TTC549 (cell line): Measurements from ENCODE around the gene SRSF9.
A peak's percentile ranks its signal among the peaks of the same experiment; 100 is the strongest.
"Not testable (repeated sequence)": the region's sequence is repeated elsewhere in the genome, so short reads cannot be mapped to it uniquely, and the experiment has no call there.

Experiments used
- FAIRE-seq: peaks from 2 replicates; lab custom pipeline; 2012; peaks lifted over from hg19 to GRCh38; lab: Jason Lieb, UNC

The SRSF9 gene

GRCh38 chr12:120447992-120448391, 21.6 kb downstream of the SRSF9 start:
- FAIRE-seq, result no peak

- not testable (repeated sequence) for FAIRE-seq
Observed at GRCh38 chr12:120446844-120447178, 22.7 kb downstream of the SRSF9 start.

DNA sequence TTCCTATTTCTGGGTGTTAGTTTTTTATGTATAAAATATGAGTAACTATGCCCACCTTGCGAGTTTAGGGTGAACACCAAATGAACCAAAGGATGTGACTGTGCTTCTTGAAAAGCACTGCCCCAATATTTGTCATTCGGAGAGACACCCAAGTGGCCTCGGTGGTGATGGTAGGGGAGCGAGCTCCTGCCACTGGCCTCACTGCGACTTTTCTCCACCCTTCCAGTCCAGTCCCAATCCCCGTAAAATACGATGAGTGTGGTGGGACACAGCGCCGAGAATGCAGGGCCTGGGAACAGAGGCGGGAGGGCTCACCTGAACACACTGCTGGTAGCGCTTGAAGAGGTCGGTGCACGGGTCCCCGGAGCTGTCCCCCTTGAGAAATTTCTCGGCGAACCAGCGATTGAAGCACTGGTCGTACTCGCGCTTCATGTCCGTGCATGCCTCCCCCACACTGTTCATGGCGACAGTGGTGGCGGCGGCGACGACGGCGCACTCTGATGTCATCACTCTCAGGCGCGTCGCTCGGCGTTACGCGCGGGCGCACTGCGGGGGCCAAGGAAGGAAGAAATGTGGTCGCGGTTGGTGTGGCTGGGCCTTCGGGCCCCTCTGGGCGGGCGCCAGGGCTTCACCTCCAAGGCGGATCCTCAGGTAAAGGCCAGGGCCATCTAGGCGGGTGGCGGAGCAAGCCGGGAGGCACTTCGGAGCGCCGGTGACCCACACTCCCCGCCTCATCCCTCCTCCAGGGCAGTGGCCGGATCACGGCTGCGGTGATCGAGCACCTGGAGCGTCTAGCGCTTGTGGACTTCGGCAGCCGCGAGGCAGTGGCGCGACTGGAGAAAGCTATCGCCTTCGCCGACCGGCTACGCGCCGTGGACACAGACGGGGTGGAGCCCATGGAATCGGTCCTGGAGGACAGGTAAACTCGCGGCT, 23.4 kb downstream of the SRSF9 start, which contains the start of the genes GATC and TRIAP1:
Gene GATC, plus strand, starts transcription at position 534 of the 933 bp plus-strand sequence. Its CDS starts 37 bp downstream, at position 571.
Gene TRIAP1, minus strand, starts transcription at position 474 of the 933 bp plus-strand sequence. Its CDS starts 12 bp downstream, at position 462.
- FAIRE-seq, result no peak

DNA sequence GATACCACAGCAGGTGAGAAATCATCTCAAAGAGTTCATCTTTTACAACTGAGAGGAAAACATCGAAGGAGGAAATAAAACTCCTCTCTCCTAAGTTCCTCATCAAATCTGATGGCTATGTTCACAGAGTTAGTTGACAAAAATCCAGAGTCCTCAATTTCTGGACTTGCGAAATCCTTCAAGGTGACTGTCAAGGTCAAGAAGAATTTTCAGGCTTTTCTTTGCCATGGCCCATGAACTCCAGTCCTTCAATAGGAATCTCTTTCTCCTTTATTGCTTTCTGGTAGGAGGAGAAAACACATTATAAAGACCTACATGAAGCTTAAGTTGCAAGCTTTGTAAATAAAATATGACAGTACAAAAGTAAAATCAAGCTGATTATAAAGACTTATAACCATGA, 24.9 kb downstream of the SRSF9 start:
- FAIRE-seq, result no peak

DNA sequence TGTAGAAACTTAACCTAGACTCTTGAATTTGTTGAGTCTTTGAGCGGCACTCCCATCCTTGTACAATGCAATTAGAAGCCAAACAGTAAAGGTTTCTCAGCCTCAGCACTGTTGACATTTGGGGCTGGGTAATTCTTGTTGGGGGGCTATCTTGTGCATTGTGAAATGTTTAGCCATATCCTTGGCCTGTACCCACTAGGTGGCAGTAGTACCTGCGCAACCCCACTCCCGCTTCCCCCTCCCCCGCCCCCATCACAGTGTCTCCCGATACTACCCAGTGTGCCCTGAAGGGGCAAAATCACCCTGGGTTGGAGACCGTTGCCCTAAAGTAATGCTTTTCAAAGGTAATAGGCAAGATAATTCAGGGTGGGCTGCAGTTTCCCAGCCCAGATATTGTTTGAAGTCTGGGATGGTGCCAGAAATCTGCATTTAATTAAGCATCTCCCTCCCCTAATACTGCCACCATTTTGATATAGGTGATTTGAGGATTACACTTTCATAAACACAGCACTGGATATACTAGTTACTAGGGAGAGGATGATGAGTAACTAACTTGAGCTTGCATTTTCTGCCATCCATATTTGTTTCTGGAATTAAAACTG, 29.8 kb downstream of the SRSF9 start:
- no peak for FAIRE-seq

DNA sequence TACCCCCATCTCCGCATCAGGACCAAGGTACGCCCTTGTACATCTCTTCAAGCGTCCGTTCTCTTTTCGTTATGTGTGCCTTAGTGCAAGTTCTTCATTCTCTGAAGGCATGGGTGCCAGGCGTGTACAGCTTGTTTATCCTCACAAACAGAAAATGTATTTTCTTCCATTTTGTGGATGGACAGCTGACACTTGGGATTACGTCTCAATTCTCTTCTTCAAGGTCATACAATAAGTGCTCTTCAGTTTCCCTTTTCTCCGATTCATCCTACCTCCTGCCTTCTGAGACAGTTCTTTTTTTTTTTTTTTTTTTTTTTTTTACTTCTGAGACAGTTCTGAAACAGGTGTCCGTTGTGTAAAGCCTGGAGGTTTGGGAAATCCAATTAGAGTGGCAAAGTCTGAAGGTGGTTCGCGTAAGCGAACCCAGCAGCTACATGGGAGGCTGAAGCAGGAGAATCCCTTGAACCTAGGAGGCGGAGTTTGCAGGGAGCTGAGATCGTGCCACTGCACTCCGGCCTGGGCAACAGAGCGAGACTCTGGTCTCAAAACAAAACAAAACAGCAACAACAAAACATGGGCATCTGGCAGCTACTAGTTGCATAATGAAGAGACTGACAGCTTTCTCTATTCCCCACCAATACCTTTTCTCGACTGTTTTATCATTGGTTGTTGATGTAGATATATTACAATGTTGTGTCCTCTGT, 30.9 kb downstream of the SRSF9 start:
- FAIRE-seq, result no peak

DNA sequence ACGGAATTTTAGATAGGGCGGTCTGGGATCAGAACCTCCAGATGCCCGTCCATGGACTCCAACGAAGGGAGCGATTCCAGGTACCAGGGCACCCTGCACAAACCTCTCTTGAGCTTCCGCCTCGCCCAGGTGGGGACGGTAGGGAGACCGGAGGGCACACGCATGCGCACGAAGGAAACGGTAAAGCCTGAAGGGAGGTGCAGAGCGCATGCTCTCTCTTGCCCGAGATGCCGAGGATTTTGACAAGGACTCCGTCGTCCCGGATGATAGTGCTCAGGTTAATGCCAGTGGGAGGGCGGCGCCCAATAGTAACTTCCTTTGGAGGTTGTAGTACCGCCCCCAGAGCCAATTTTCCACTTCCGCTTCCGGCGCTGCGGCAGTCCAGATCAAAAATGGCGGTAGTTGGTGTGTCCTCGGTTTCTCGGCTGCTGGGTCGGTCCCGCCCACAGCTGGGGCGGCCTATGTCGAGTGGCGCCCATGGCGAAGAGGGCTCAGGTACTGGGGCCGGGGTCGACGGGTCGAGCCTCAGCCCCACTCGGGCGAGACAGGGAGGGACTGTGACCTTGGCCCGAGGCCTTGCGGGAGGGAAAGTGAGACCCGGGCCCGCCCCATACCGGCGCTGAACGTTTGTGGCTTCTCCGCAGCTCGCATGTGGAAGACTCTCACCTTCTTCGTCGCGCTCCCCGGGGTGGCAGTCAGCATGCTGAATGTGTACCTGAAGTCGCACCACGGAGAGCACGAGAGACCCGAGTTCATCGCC, 31.6 kb downstream of the SRSF9 start, which contains the start of gene COX6A1:
Gene COX6A1, plus strand, starts transcription at position 379 of the 760 bp plus-strand sequence. Its CDS starts 14 bp downstream, at position 393.
- peak; percentile 82 for FAIRE-seq

GRCh38 chr12:120432772-120433525, 36.6 kb downstream of the SRSF9 start:
- no peak for FAIRE-seq

DNA sequence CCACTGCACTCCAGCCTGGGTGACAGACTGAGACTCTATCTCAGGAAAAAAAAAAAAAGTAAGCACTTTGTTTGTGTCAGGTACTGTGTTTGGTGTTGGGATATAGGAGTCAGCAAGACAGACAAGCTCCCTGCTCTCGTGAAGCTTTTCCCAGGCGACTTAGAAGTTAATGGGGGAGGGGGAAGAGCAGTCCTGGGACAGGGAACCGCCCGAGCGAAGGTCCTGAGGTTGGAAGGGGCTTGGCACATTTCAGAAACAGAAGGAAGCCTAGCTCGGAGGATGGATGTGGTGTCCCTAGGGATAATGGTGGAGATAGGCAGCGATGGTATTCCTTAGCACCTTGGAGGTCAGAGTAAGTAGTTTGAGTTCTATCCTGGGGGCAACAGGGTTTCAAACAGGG, 40.2 kb downstream of the SRSF9 start:
- FAIRE-seq, result no peak

DNA sequence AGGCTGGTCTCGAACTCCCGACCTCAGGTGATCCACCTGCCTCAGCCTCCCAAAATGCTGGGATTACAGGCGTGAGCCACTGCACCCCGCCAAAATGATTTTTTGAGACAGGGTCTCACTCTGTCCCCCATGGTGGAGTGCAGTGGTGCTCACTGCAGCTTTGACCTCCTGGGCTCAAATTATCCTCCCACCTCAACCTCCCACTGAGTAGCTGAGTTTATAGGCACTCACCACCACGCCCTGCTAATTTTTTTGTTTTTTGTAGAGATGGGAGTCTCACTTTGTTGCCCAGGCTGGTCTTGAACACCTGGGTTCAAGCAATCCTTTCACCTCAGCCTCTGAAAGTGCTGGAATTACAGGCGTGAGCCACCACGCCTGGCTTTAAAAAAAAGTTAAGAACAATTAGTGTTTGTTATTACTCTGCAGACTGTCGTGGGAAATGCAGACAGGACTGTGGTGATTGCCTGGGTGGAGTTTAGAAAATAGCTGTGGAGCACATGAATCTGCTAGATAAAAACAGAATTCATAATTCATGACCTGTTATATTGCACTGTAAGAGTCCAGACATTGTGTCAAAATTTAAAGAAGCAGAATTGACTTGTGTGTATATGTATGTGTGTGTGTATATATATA, 40.8 kb downstream of the SRSF9 start:
- FAIRE-seq, result no peak

DNA sequence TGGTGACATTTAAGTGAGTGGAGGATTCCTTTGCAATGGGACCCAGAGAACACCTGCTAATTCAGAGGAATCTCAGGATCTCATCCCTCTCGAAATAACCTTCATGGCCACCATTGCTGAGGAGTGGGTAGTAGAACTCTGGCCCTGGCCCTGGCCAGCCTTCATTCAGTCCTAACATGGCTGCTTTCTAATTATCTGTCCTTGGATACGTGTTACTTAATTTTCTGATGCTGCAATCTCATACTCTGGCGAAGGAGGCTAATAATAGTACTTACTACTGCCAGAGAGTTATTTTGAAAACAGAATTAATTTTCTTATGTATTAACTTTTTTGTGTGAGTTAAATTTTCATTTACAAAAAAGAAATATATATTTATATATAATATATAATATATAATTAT, 43.8 kb downstream of the SRSF9 start:
- no peak for FAIRE-seq

DNA sequence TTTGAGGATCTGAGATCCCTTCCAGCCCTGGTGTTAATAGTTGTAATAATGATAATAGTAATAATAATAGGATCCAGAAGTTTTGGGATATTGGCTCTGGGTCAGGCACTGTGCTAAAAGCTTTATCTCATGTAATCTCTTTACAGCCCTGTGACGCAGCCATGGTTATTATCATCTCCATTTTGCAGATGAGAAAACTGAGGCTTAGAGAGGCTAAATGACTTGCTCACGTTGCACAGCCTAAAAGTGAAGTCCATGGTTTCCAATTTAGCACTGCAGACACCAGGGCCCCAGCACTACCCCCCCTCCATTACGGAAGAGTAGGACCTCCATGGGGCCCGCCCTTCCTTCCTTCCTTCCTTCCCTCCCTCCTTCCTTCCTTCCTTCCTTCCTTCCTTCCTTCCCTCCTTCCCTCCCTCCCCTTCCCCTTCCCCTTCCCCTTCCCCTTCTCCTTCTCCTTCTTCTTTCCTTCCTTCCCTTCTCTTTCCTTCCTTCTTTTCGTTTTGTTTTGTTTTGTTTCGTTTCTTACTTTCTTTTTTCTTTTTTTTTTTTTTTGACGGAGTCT, 46.6 kb downstream of the SRSF9 start:
- FAIRE-seq, result no peak

DNA sequence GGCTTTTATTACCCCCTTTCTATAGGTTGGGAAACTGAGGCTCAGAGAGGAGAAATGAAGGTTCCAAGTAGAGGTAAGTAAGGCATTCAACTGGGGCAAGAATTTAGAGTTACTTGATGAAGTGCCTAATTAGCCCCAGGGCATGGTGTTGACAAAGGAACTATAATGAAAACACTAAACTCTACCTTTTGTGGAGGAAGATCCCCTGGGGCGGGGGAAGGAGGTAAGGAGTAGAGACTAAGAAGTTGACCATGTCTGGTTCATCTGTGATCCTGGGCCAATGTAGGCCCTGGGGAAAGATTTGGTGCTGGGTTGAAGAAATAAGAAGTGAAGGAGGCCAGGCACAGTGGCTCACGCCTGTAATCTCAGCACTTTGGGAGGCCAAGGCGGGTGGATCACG, 47.8 kb downstream of the SRSF9 start:
- FAIRE-seq, result no peak

GRCh38 chr12:120417917-120418580, 51.5 kb downstream of the SRSF9 start:
- no peak for FAIRE-seq

DNA sequence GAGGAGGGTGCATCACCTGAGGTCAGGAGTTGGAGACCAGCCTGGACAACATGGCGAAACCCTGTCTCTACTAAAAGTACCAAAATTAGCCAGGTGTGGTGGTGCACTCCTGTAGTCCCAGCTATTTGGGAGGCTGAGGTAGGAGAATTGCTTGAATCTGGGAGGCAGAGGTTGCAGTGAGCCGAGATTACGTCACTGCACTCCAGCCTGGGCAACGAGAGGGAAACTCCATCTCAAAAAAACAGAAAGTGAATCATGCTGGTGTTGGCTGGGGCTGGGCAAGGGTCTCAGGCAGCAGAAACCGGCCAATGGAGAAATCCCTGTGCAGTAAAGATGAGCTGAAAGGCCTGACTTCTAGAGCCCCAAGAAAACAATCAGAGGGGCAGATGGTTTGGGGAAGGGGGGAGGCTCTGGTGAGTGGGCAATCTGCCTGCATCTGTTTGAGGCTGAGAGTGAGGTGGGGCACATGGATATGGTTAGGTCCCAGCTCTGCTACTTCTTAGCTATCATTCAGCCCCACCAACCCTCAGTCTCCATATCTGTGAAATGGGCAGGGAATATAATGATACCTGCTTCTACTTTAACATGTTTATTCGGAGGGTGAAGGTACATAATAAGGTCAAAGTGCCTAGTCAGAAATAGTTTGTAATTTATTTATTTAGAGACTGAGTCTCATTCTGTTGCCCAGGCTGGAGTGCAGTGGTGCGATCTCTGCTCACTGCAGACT, 52.9 kb downstream of the SRSF9 start:
- FAIRE-seq, result no peak

DNA sequence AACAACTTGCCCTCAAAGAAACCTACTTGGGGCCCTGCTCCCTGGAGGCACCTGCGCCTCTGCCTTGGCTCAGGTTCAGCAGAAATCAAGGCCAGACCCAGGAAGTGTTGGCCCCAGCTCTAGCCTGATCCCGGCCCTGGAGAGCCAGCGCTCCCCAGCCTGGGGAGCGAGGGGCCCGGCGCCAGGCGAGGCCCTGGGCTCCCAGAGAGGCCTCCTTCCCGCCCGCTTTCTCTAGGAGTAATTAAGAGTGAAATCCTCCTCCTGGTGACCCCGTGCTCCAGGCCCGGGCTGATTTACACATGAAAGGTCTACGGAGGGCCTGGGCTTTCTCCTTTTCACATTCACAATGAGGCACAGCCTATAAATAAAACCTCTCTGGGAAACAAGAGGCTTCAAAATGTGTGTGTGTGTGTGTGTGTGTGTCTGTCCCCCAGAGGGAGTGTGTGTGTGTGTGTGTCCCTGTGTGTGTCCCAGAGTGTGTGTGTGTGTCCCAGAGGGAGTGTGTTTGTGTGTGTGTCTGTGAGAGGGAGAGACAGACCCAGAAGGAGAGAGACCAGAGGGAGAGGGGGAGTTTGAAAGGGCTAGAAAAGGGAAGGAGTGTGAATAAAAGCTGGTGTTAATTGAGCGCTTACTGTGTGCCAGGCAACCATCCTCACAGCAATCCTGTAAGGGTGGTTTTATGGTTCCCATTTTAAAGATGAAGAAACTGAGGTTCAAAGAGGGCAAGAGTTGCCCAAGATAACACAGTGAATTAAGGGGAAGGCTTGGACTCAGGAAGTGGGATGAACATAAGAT, 55.5 kb downstream of the SRSF9 start:
- FAIRE-seq, result no peak

DNA sequence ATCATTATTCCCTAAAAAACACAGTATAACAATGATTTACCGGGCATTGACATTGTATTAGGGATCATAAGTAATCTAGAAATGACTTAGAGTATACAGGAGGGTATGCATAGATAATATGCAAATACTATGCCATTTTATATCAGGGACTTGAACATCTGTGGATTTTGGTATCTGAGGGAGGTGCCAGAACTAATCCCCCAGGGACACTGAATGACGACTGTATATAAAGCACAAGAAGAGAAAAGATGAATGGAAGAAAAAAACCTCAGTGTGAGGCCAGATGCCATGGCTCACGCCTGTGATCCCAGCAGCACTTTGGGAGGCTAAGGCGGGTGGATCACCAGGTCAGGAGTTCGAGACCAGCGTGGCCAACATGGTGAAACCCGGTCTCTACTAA, 57.1 kb downstream of the SRSF9 start:
- no peak for FAIRE-seq
